Left ventricle myocardium inferior (tissue), 1 donor: ENCODE measurements around the gene C1orf167. TPM values are rescaled to one million over a fixed set of nuclear protein-coding genes. Genes with fewer than 3 reads are reported as not detected.

ENCODE experiments used
- DNase-seq: peaks from one replicate; pipeline ENCODE4 v3.0.0-alpha.2; 2020
- H3K27ac ChIP-seq: fragments of 200-600 bp; replicated peaks from 2 replicates; pipeline ENCODE4 v1.8.0; 2021
- H3K27me3 ChIP-seq: fragments of 200-600 bp; 2 replicates; pipeline ENCODE4 v1.8.0; 2021; ENCODE audit warnings: low read depth
- H3K36me3 ChIP-seq: fragments of 200-600 bp; 2 replicates; pipeline ENCODE4 v1.8.0; 2021
- H3K4me1 ChIP-seq: fragments of 200-600 bp; 2 replicates; pipeline ENCODE4 v1.8.0; 2021
- H3K4me3 ChIP-seq: fragments of 200-600 bp; 2 replicates; pipeline ENCODE4 v1.8.0; 2021; ENCODE audit warnings: mild to moderate bottlenecking, moderate library complexity
- H3K9me3 ChIP-seq: fragments of 200-600 bp; replicated peaks from 2 replicates; pipeline ENCODE4 v1.8.0; 2021
- CTCF ChIP-seq: fragments of 200-600 bp; IDR thresholded peaks from 2 replicates; pipeline ENCODE4 v1.8.0; 2021; ENCODE audit warnings: antibody characterized with exemption, mild to moderate bottlenecking, borderline replicate concordance
- intact Hi-C: fragments of 100-400 bp; cut with micrococcal nuclease; formaldehyde crosslinking; loops from one replicate; pipeline ENCODE4 v1.11.0; 2022
- total RNA-seq: library from RNA; stranded (reverse); fragmentation: NEBNext Ultra II Directional; extraction: Animal tissue kit (Norgen Biotek cat#: 25700); gene quantifications from one replicate; pipeline ENCODE4 v1.2.1, GENCODE V29; 2021
- donor health status: DM: no; HTN: yes; CAD: no; lungs with severe emphysema.

Gene C1orf167
- total RNA-seq, 1 donor from 2014 or later: 2.5 TPM

GRCh38 chr1:11730429-11730891 is 31.5 kb upstream of the C1orf167 start:
- H3K27ac ChIP-seq: peak overlapping the region; percentile 85
- DNase-seq: no peak

GRCh38 chr1:11731691-11732283 is 30.2 kb upstream of the C1orf167 start:
- peak overlapping the region; percentile 60 for H3K4me3 ChIP-seq
- no peaks in the 10 kb centered on the region for H3K36me3 ChIP-seq
- H3K27me3 ChIP-seq: no peaks in the 10 kb centered on the region
- H3K4me1 ChIP-seq: peaks cover 55% of the 10 kb centered on the region
- peak; percentile 81 for DNase-seq
- H3K27ac ChIP-seq: peak overlapping the region; percentile 85
- intact Hi-C loops: no loop called here
- TF ChIP-seq CTCF: no peak
- no peaks in the 10 kb centered on the region for H3K9me3 ChIP-seq

More at GRCh38 chr1:11730429-11730891, 31.5 kb upstream of the C1orf167 start:
- peaks cover 43% of the 10 kb centered on the region for H3K4me1 ChIP-seq
- TF ChIP-seq CTCF: no peak
- H3K36me3 ChIP-seq: no peaks in the 10 kb centered on the region
- no peaks in the 10 kb centered on the region for H3K9me3 ChIP-seq
- no peaks in the 10 kb centered on the region for H3K27me3 ChIP-seq
- no peak overlapping the region for H3K4me3 ChIP-seq
- intact Hi-C loops: no loop called here

GRCh38 chr1:11733306-11733705 is 28.7 kb upstream of the C1orf167 start:
- intact Hi-C loops: no loop called here
- DNase-seq: no peak
- Histone ChIP-seq H3K27ac (no peak overlapping the region), H3K36me3 (no peaks in the 10 kb centered on the region), H3K4me3 (no peak overlapping the region), H3K4me1 (peaks cover 64% of the 10 kb centered on the region), H3K27me3 (no peaks in the 10 kb centered on the region), H3K9me3 (no peaks in the 10 kb centered on the region)
- no peak for TF ChIP-seq CTCF

GRCh38 chr1:11735531-11735853 is 26.5 kb upstream of the C1orf167 start:
- Histone ChIP-seq H3K4me1 (peaks cover 59% of the 10 kb centered on the region), H3K4me3 (peak overlapping the region; percentile 81), H3K27ac (peak overlapping the region; percentile 88), H3K36me3 (no peaks in the 10 kb centered on the region), H3K9me3 (no peaks in the 10 kb centered on the region), H3K27me3 (no peaks in the 10 kb centered on the region)
- no peak for TF ChIP-seq CTCF
- no peak for DNase-seq
- intact Hi-C loops: no loop called here

- H3K27me3 ChIP-seq: no peaks in the 10 kb centered on the region
Measured at GRCh38 chr1:11735854-11736745, 25.9 kb upstream of the C1orf167 start, which contains the start of gene AGTRAP. Gene AGTRAP (plus strand): TSS chr1:11736136. CDS start chr1:11736209, 73 bp downstream.

More at GRCh38 chr1:11735854-11736745, 25.9 kb upstream of the C1orf167 start, which contains the start of gene AGTRAP:
- peak; percentile 98 for DNase-seq
- Histone ChIP-seq H3K4me1 (peaks cover 56% of the 10 kb centered on the region), H3K27ac (peak within 1 kb of the TSS; percentile 88), H3K36me3 (no peaks in the 10 kb centered on the region), H3K9me3 (no peaks in the 10 kb centered on the region), H3K4me3 (peak within 1 kb of the TSS; percentile 81)
- peak; percentile 21 for TF ChIP-seq CTCF
- intact Hi-C loops: no loop called here
